ENCODE measurements around the gene LIMK1.

- TF ChIP-seq CTCF (IDR thresholded peaks at IDR 0.05; ENCODE audit: low read length) (no peak), EZH2 (IDR thresholded peaks at IDR 0.05; ENCODE audit: borderline replicate concordance, low read length) (no peak)
Measured at GRCh38 chr7:74066626-74067025, 17.0 kb upstream of the LIMK1 start.
